ENCODE measurements around the gene ABCA6.
"Not testable (repeated sequence)": the region's sequence is repeated elsewhere in the genome, so short reads cannot be mapped to it uniquely, and the experiment has no call there.

ABCA6 gene

DNA sequence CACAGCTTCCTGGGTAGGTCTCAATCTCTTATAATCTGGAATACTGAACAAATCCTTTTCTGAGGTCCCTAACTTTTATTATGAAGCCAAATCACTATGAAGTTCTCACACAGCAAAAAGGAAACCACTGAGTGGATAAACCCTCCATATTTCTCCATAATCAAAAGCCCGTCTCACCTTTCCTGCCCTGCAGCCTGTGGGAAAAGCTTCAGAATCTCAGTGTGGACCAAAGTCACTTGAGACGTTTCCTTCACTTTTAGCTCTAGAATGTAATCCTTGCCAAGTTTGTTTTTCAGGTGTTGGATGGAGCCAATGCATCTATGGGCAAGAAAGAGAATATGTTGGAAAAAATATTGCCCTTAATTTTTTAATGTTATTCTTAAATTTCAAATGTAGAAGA lies 59.0 kb downstream of the ABCA6 start:
- FAIRE-seq (no peak), DNase-seq (ENCODE audit: insufficient read length, low spot score) (no peak)

DNA sequence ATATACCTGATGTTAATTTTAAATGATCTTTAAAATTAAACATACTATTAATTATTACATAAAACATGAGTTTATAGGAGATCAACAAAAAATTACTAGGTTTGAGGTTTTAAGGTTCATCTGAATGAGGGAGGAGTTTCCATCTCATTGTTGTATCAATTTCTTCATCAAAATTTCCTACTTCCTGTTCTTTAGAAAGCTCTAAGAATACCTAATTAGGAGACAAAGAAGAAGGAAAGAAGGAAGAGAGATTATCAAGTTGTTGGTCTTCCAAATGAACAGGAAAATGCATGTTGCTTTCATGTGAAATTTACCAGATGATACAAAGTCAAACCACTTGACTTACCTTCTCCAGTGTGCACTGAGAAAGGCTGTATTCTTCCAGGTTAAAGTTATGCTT lies 62.8 kb downstream of the ABCA6 start:
- FAIRE-seq (no peak), DNase-seq (ENCODE audit: insufficient read length, low spot score) (no peak)

DNA sequence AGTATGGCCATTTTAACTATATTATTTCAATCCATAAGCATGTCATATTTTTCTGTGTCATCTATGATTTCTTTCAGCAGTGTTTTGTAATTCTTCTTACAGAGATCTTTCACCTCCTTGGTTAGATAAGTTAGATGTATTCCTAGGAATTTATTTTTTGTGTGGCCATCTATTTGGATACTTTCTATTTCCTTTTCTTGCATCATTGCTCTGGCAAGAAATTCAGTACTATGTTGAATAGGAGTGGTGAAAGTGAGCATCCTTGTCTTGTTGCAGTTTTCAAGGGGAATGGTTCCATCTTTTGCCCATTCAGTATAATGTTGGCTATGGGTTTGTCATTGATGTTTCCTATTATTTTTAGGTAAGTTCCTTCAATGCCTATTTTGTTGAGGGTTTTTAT lies 65.9 kb downstream of the ABCA6 start:
- FAIRE-seq (no peak), DNase-seq (ENCODE audit: insufficient read length, low spot score) (no peak)

DNA sequence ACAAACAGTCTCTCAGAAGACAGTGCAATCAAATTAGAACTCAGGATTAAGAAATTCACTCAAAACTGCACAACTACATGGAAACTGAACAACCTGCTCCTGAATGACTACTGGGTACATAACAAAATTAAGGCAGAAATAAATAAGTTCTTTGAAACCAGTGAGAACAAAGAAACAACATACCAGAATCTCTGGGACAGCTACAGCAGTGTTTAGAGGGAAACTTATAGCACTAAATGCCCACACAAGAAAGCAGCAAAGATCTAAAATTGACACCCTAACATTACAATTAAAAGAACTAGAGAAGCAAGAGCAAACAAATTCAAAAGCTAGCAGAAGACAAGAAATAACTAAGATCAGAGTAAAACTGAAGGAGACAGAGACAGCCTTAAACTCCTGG lies 68.3 kb downstream of the ABCA6 start:
- DNase-seq (ENCODE audit: insufficient read length, low spot score); FAIRE-seq: not testable (repeated sequence)

DNA sequence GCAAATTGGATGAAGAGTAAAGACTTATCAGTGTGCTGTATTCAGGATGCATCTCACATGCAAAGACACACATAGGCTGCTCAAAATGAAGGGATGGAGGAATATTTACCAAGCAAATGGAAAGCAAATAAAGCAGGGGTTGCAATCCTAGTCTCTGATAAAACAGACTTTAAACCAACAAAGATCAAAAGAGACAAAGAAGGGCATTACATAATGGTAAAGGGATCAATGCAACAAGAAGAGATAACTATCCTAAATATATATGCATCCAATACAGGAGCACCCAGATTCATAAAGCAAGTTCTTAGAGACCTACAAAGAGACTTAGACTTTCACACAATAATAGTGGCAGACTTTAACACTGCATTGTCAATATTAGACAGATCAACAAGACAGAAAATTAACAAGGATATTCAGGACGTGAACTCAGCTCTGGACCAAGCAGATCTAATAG lies 68.9 kb downstream of the ABCA6 start:
- not testable (repeated sequence) for FAIRE-seq; DNase-seq (ENCODE audit: insufficient read length, low spot score)

DNA sequence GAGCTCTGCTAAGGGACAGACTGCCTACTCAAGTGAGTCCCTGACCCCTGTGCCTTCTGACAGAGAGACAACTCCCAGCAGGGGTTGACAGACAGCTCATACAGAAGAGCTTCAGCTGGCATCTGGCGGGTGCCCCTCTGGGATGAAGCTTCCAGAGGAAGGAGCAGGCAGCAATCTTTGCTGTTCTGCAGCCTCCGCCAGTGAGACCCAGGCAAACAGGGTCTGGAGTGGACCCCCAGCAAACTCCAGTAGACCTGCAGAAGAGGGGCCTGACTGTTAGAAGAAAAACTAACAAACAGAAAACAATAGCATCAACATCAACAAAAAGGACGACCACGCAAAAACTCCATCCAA lies 70.5 kb downstream of the ABCA6 start:
- not testable (repeated sequence) for DNase-seq (ENCODE audit: insufficient read length, low spot score); FAIRE-seq

DNA sequence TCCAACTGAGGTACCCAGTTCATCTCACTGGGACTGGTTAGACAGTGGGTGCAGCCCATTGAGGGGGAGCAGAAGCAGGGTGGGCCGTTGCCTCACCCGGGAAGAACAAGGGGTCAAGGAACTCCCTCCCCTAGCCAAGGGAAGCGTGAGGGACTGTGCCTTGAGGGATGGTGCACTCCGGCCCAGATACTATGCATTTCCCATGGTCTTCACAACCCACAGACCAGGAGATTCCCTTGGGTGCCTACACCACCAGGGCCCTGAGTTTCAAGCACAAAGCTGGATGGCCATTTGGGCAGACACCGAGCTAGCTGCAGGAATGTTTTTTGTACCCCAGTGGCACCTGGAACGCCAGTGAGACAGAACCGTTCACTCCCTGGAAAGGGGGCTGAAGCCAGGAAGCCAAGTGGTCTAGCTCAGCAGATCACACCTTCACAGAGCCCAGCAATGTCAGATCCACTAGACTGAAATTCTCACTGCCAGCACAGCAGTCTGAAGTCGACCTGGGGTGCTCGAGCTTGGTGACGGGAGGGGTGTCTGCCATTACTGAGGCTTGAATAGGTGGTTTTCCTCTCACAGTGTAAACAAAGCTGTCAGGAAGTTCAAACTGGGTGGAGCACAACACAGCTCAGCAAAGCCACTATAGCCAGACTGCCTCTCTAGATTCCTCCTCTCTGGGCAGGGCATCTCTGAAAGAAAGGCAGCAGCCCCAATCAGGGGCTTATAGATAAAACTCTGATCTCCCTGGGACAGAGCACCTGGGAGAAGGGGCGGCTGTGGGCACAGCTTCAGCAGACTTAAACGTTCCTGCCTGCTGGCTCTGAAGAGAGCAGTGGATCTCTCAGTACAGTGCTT lies 71.1 kb downstream of the ABCA6 start:
- not testable (repeated sequence) for FAIRE-seq; DNase-seq (ENCODE audit: insufficient read length, low spot score)

DNA sequence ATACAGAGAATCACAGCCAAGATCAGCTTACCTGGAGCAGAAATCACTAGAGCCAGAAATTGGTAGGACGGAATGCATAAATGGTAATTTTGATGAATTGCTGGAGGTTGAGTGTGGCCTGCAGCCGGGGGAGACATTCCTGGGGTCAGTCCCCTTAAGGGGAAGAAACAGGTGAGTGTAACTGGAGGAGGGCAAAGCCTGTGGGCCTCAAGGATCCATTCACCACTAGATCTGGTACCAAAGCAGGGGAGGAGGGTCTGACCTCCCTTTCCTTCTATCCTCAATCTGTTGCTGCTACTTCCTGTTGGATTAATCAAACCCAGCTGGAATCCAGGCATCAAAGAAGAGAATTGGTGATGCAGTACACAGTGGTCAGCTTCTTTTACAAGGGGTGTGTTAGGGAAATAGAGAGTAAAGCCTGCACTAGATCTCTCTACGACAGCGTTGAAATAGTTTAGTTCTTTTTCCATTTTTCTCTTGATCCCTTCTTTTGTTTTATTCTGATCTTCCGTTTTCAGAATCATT lies 72.4 kb downstream of the ABCA6 start:
- no peak for FAIRE-seq
- no peak for DNase-seq (ENCODE audit: insufficient read length, low spot score)

DNA sequence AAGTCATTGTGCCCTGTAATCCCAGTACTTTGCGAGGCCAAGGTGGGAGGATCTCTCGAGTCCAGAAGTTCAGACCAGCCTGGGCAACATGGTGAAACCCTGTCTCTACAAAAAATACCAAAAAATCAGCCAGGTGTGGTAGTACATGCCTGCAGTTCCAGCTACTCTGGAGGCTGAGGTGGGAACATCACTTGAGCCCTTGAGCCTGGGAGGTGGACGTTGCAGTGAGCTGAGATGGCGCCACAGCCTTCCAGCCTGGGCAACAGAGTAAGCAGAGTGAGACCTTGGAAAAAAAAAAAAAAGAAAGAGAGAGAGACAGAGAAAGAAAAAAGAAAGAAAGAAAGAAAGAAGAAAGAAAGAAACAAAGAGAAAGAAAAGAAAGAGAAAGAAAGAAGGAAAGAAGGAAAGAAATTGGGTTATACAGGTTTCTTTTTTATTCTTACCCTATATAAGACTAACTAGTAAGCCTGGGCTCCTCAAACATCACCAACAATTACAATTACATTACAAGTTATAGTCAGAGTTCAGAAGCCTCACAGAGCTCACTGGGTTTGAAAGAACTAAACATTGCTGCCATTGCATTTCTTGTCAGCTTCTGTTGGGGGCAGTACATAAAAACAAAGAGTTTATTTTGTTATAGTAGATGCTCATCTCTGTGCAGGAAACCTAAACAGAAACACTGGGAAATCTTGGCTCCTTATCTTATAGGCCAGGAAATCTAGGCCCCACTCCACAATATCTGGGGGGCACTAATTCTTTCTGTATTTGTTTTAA lies 74.2 kb downstream of the ABCA6 start:
- DNase-seq (ENCODE audit: insufficient read length, low spot score) (no peak), FAIRE-seq (no peak)

DNA sequence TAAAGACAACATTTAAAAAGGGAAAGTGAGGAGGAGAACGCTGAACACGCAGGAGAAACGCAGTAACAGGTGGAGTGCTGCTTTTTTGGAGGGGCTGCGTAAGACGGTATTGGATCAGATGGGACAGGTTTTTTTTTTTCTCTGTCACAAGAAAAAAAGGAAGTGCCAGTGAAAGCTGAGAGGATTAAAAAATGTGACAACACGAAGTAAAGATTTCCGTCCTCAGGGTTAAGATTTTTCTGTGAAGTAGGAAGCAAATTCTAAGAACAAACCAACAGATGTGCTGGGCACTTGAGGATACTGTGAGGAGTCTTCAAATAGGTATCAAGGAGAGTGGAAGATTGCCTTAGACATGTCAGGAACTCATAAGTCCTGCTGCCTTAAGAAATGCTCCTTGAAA lies 75.2 kb downstream of the ABCA6 start:
- FAIRE-seq (peak; percentile 55), DNase-seq (ENCODE audit: insufficient read length, low spot score) (no peak)

DNA sequence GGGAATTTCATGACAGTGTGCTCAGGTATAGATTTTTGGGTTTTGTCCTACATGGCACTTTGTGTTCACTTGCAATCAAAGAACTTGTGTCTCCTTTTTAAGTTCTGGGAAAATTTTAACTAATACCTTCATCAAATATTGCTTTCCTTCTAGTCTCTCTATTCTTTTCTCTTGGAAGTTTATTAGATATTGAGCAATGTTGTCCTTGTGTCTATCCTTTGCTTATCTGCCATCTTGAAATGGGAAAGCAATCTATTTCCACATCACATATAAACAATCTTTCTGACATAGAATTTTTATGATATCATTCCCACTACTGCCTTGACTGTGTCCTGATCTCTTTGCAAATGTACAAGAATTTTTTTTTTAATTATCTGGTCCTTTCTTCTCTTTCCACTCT lies 76.6 kb downstream of the ABCA6 start:
- peak; percentile 26 for FAIRE-seq

DNA sequence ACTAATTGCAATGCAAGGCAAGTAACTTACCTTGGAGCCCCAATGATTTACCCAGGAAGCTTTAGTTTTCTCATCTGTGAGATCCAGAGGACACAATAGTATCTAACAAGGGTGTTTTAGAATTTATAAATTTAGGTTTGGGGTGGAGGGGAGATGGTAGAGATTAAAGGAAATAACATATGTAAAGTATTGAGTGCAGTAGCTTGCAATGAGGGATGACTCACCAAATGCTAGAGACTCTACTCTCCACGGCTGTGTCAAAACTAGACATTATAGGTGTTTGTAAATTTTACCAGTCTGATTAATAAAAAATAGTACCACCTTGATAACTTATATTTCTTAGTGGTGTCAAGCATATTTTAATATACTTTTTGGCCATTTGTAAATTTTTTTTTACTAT lies 77.2 kb downstream of the ABCA6 start:
- no peak for FAIRE-seq
- no peak for DNase-seq (ENCODE audit: insufficient read length, low spot score)

More for the DNA sequence above, 76.6 kb downstream of the ABCA6 start:
- DNase-seq (ENCODE audit: insufficient read length, low spot score): no peak

DNA sequence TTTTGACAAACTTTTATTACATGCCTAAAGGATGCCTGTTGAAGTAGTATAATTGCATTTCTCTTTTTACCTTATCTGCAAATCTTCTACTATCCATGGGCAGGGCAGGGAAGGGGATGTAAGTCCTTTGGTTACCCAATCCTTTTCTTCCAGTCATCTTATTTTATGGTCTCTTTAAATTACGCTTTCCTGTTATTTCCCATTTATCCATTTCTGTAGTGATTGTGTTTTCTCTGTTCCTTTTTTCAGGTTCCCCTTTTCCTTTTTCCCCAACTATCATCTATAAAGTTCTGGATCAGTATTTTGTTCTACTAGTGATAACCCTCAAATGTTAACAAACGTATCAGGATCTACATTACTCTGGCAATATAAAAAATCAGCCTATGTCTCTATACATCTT lies 77.7 kb downstream of the ABCA6 start:
- FAIRE-seq (no peak), DNase-seq (ENCODE audit: insufficient read length, low spot score) (no peak)

DNA sequence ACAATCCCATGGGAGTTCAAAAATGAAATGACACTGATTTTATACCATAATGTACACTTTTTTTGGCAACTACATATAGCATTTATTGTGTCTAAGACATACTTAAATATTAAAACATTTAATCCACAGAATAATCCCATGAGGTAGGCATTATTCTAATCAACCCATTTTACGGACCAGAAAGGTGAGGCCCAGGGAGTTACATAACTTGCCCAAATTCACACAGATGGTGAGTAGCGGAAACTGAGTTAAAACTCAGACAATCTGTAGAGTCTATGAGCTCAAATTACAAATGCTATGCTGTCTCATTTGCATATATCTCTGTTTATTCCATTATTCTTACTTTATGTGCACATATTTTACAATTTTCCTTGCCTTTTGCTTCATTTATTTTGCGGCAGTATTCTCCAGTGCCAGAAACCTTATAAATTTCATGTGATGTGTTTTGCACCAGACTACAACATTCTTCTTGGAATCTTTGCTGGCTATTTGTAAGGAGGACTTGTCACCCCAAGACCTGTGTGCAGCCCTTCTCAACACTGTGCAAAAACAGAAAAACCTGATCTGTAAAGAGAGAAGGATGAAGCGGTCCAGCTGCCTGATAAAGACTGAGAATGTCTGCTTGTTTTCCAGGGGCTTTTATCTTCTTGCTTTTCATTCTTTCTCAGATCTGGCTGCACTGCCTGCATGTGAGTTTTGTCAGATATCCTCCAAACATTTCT lies 78.7 kb downstream of the ABCA6 start:
- no peak for FAIRE-seq
- DNase-seq (ENCODE audit: insufficient read length, low spot score): no peak

DNA sequence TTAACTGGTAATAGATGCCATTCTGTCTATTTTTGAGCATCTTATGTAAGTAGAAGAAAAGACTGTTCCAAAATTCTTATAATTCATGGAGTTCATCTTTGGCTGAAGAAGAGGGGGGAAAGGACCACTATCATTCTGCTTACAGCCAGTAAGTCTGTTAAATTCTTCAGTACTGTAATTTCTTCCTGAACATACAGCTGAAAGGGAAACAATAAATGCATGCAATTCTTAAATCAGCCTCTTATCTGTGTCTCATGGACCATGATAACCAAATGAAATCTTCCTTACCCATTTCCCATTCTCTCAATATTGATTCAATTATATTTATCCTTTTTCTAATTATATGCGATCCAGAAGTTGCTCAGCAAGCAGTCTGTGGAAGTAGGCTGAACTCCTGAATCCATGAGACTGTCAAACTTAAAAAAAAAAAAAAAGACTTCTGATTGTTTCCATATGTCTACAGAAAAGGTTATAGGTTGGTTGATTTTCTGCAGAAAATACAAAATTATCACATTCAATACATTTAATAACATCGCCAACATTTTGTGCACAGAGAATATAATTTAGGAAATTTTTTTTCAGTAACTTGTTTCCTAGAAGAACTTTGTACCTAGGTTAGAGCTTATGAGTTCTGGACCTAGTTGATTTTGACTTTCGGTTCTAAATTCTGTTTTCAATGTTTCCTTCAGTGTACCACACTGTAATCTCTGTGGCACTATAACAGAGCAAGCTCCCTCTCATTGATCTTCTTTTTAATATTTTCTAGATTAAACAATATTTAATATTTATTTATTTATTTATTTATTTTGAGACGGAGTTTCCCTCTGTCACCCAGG lies 79.8 kb downstream of the ABCA6 start:
- DNase-seq (ENCODE audit: insufficient read length, low spot score): no peak
- FAIRE-seq: no peak

DNA sequence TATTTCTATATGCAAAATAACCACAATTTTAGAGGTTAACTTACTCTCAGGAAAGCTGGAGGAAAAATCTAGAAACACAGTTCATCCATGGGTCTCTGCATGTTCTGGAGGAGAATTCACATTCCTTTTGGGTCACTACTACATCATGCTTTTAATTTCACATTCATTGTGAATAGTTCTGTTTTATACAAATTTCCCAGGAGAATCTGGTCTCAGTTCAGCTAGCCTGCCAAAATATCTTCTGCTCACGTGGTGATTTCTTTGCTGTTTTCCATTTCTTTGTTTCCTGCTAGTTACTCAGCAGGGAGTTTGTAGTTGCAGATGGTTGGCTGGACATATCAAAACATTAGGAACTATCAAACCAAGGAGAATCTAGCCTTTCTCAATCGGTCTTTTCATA lies 80.9 kb downstream of the ABCA6 start, which contains the start of gene ABCA9:
Gene ABCA9, minus strand, starts transcription at position 106 of the 400 bp plus-strand sequence. CDS start 9,801 bp downstream, outside the sequence.
- DNase-seq (ENCODE audit: insufficient read length, low spot score): no peak
- FAIRE-seq: no peak

DNA sequence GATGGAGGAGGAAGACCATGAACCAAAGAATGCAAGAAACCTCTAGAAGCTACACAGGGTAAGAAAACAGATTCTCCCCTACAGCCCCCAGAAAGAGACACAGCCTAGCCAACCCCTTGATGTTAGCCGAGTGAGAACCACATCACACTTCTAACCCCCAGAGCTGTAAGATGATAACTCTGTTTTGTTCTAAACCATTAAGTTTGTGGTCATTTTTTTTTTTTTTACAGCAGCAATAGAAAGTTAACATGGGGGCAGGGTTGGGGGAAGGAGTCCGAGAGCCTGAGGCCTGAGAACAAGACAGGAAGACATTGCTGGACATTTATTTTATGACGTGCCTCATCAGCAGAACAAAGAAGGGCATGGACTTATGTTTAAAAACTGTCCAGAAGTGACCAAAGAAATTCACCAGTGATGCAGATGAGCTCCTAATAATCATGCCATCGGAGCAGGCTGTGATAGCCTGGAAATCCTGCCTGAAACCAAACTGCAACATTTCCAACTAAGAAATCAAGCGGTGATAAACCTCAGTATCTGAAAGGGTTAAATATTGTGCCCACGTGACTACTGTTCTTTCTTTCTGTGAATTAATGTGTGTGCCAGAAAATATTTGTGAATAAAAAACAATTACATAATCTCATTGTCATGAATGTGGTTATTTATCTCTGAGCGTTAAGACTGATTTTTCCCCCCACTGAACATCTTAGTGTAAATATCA lies 82.1 kb downstream of the ABCA6 start:
- FAIRE-seq: no peak
- DNase-seq (ENCODE audit: insufficient read length, low spot score): no peak

DNA sequence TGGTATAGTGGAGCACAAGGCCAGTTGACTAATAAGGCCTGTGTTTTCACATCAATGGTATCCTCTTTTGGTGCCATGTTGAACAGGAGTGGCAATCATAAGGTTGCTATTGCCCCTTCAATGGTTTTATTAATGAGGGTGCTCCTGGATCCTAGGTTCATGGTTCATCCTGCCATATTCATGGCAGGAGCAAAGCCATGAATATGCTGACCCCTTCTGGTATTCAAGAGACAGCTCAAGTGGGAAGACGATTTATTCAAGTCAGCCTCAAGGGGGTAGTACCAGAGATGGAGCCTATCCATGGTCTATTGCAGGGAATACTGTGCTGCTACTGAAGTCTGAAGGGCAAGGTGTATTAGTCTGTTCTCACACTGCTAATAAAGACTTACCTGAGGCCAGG lies 83.5 kb downstream of the ABCA6 start:
- FAIRE-seq: no peak
- DNase-seq (ENCODE audit: insufficient read length, low spot score): no peak

DNA sequence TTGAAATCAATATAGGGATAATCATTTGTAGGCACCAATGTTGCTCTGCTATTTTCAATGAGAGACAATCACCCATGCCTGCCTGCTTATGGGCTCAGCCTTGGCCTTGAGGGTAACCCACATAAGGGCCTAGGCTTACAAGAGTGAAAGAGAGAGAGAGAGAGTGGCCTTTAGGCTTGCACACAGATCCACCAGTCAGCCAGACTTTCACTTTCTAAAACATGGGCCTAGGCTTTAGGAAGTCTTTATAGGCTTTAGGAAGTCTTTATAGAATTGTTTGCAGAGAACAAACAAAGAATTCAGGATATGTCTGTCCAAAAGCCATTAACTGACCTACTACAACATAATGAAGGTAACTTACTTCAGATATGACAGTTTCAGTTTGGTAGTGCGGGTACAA lies 84.4 kb downstream of the ABCA6 start:
- FAIRE-seq: no peak
- no peak for DNase-seq (ENCODE audit: insufficient read length, low spot score)
